Liver (tissue), 9 donors: ENCODE results near the gene VAV3. TPM values are rescaled to one million over a fixed set of nuclear protein-coding genes. Genes with fewer than 3 reads are reported as not detected.

ENCODE experiments used
- DNase-seq: peaks from one replicate; pipeline ENCODE4 v3.0.0-alpha.2; 2017; ENCODE audit warnings: low spot score
- H3K27ac ChIP-seq, 2 donors: one replicate each; pipeline ENCODE4 v1.7.0; 2013; ENCODE audit warnings: inconsistent platforms in 2 of 2, low read length in 2 of 2, control low read depth in 1 of 2, low read depth in 1 of 2, mild to moderate bottlenecking in 1 of 2
- H3K27me3 ChIP-seq, 4 donors: one replicate each; pipeline versions ENCODE4 v1.6.1 to v1.7.0; 2013; ENCODE audit warnings: low read length in 3 of 4, inconsistent platforms in 1 of 4, mild to moderate bottlenecking in 1 of 4, moderate library complexity in 1 of 4; ENCODE audit not compliant: control insufficient read depth in 4 of 4, insufficient read depth in 4 of 4
- H3K36me3 ChIP-seq, 4 donors: one replicate each; pipeline versions ENCODE4 v1.6.1 to v1.7.0; 2013; ENCODE audit warnings: low read length in 3 of 4, mild to moderate bottlenecking in 3 of 4, low read depth in 1 of 4, moderate library complexity in 1 of 4; ENCODE audit not compliant: control insufficient read depth in 4 of 4, insufficient read depth in 3 of 4
- H3K4me1 ChIP-seq, 4 donors: one replicate each; pipeline versions ENCODE4 v1.6.1 to v1.7.0; 2013; ENCODE audit warnings: low read length in 3 of 4, mild to moderate bottlenecking in 3 of 4, moderate library complexity in 1 of 4; ENCODE audit not compliant: control insufficient read depth in 4 of 4, insufficient read depth in 4 of 4
- H3K4me3 ChIP-seq, 3 donors: one replicate each; pipeline versions ENCODE4 v1.6.1 to v1.7.0; 2013; ENCODE audit warnings: low read length in 3 of 3, control low read depth in 1 of 3, low read depth in 1 of 3, mild to moderate bottlenecking in 1 of 3
- H3K9ac ChIP-seq, 2 donors: one replicate each; pipeline ENCODE4 v1.7.0; 2013; ENCODE audit warnings: low read length in 2 of 2, mild to moderate bottlenecking in 2 of 2, moderate library complexity in 2 of 2, control low read depth in 1 of 2, low read depth in 1 of 2
- H3K9me3 ChIP-seq, 4 donors: one replicate each; pipeline versions ENCODE4 v1.6.1 to v1.7.0; 2013; ENCODE audit warnings: low read length in 3 of 4; ENCODE audit not compliant: control insufficient read depth in 4 of 4
- ATF3 ChIP-seq: IDR thresholded peaks from 2 replicates; pipeline ENCODE4 v1.6.1; 2016; ENCODE audit warnings: antibody characterized with exemption
- CTCF ChIP-seq: fragments of 150-350 bp; IDR thresholded peaks from 2 replicates; pipeline ENCODE4 v1.5.1; 2017; ENCODE audit warnings: improper control_type of control experiment, low read depth, low read length; ENCODE audit not compliant: missing input control
- EGR1 ChIP-seq, 2 donors: IDR thresholded peaks; 2 replicates each; pipeline ENCODE4 v1.6.1; 2016 to 2018; ENCODE audit warnings: antibody characterized with exemption in 2 of 2, low read depth in 2 of 2
- FOXA1 ChIP-seq: IDR thresholded peaks from 2 replicates; pipeline ENCODE4 v1.6.1; 2016; ENCODE audit warnings: antibody characterized with exemption
- FOXA2 ChIP-seq: IDR thresholded peaks from 2 replicates; pipeline ENCODE4 v1.6.1; 2016; ENCODE audit warnings: antibody characterized with exemption
- GABPA ChIP-seq, 2 donors: IDR thresholded peaks in 1 of 2; conservative IDR thresholded peaks in 1 of 2; 2 replicates each; pipeline ENCODE4 v1.6.1; 2016; ENCODE audit warnings: antibody characterized with exemption in 2 of 2, mild to moderate bottlenecking in 1 of 2, moderate library complexity in 1 of 2
- HNF4A ChIP-seq, 2 donors: conservative IDR thresholded peaks; 2 replicates each; pipeline ENCODE4 v1.6.1; 2016; ENCODE audit warnings: antibody characterized with exemption in 2 of 2, mild to moderate bottlenecking in 2 of 2
- HNF4G ChIP-seq: IDR thresholded peaks from 2 replicates; pipeline ENCODE4 v1.6.1; 2016; ENCODE audit warnings: antibody characterized with exemption
- JUND ChIP-seq, 2 donors: IDR thresholded peaks; 2 replicates each; pipeline ENCODE4 v1.6.1; 2016; ENCODE audit warnings: antibody characterized with exemption in 2 of 2
- NR2F2 ChIP-seq: IDR thresholded peaks from 2 replicates; pipeline ENCODE4 v1.6.1; 2016; ENCODE audit warnings: antibody characterized with exemption
- RAD21 ChIP-seq, 2 donors: IDR thresholded peaks; 2 replicates each; pipeline ENCODE4 v1.6.1; 2016; ENCODE audit warnings: antibody characterized with exemption in 2 of 2, mild to moderate bottlenecking in 2 of 2
- RXRA ChIP-seq, 2 donors: IDR thresholded peaks; 2 replicates each; pipeline ENCODE4 v1.6.1; 2017 to 2018; ENCODE audit warnings: antibody characterized with exemption in 2 of 2, mild to moderate bottlenecking in 1 of 2
- SP1 ChIP-seq: IDR thresholded peaks from 2 replicates; pipeline ENCODE4 v1.6.1; 2018; ENCODE audit warnings: antibody characterized with exemption, mild to moderate bottlenecking
- TAF1 ChIP-seq: conservative IDR thresholded peaks from 2 replicates; pipeline ENCODE4 v1.6.1; 2016; ENCODE audit warnings: antibody characterized with exemption, mild to moderate bottlenecking
- YY1 ChIP-seq: IDR thresholded peaks from 2 replicates; pipeline ENCODE4 v1.6.1; 2016; ENCODE audit warnings: antibody characterized with exemption, mild to moderate bottlenecking
- WGBS: extraction: QIAGEN DNeasy Blood & Tissue Kit; methylation state at CpG from one replicate; pipeline ENCODE4 v1.1.7; 2013; 5-methylcytosine and 5-hydroxymethylcytosine counted together
- polyA plus RNA-seq, 2 donors: library from polyadenylated mRNA; stranded (reverse) in 1 of 2; unstranded in 1 of 2; fragments of 200-250 nt in 1 of 2; fragments of >200 nt in 1 of 2; fragmentation: Nextera tagmentation in 1 of 2; extraction: Ambion mirVana in 1 of 2; gene quantifications; one replicate each; pipeline versions ENCODE4 v1.2.1 to v1.2.3, GENCODE V29; 2013 to 2015
- total RNA-seq, 2 donors: library from RNA; depleted of rRNA; stranded (reverse); fragments of >200 nt; gene quantifications; one replicate each; pipeline ENCODE4 v1.2.3, GENCODE V29; 2014
- TF ChIP-seq, protein P1 (sequence below): IDR thresholded peaks from 2 replicates; pipeline ENCODE4 v1.6.1; 2016; ENCODE audit warnings: antibody characterized with exemption, mild to moderate bottlenecking
- TF ChIP-seq, protein P2 (sequence below): IDR thresholded peaks from 2 replicates; pipeline ENCODE4 v1.6.1; 2016; ENCODE audit warnings: antibody characterized with exemption
- TF ChIP-seq, protein P3 (sequence below): IDR thresholded peaks from 2 replicates; pipeline ENCODE4 v1.6.1; 2016; ENCODE audit warnings: antibody characterized with exemption
- donor health status: healthy.
- donor health status: healthy.
- donor health status: healthy.
- donor health status: healthy.
- donor health status: healthy.

Gene VAV3
- total and polyA plus RNA-seq, 4 donors, result 0.46 to 4.8 (median 2.7) TPM

DNA sequence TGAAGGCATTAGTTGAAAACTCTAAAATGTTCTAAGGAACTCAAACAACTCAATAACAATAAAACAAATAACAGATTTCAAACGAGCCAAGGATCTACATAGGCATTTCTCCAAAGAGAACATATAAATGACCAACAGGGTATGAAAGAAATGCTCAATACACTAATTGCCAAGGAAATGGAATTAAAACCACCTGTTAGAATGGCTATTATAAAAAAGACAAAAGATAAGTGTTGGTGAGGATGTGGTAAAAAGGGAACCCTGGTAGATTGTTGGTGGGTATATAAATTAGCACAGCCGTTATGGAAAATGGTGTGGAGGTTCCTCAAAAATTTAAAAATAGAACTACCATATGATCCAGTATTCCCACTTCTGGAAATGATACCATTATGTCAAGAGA, 9.1 kb upstream of the VAV3 start (continued):
- TF ChIP-seq, protein P1, sequence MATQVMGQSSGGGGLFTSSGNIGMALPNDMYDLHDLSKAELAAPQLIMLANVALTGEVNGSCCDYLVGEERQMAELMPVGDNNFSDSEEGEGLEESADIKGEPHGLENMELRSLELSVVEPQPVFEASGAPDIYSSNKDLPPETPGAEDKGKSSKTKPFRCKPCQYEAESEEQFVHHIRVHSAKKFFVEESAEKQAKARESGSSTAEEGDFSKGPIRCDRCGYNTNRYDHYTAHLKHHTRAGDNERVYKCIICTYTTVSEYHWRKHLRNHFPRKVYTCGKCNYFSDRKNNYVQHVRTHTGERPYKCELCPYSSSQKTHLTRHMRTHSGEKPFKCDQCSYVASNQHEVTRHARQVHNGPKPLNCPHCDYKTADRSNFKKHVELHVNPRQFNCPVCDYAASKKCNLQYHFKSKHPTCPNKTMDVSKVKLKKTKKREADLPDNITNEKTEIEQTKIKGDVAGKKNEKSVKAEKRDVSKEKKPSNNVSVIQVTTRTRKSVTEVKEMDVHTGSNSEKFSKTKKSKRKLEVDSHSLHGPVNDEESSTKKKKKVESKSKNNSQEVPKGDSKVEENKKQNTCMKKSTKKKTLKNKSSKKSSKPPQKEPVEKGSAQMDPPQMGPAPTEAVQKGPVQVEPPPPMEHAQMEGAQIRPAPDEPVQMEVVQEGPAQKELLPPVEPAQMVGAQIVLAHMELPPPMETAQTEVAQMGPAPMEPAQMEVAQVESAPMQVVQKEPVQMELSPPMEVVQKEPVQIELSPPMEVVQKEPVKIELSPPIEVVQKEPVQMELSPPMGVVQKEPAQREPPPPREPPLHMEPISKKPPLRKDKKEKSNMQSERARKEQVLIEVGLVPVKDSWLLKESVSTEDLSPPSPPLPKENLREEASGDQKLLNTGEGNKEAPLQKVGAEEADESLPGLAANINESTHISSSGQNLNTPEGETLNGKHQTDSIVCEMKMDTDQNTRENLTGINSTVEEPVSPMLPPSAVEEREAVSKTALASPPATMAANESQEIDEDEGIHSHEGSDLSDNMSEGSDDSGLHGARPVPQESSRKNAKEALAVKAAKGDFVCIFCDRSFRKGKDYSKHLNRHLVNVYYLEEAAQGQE, result no peak
- no peak for TF ChIP-seq EGR1 (IDR thresholded peaks at IDR 0.05; ENCODE audit: low read depth in 2 of 2)

DNA sequence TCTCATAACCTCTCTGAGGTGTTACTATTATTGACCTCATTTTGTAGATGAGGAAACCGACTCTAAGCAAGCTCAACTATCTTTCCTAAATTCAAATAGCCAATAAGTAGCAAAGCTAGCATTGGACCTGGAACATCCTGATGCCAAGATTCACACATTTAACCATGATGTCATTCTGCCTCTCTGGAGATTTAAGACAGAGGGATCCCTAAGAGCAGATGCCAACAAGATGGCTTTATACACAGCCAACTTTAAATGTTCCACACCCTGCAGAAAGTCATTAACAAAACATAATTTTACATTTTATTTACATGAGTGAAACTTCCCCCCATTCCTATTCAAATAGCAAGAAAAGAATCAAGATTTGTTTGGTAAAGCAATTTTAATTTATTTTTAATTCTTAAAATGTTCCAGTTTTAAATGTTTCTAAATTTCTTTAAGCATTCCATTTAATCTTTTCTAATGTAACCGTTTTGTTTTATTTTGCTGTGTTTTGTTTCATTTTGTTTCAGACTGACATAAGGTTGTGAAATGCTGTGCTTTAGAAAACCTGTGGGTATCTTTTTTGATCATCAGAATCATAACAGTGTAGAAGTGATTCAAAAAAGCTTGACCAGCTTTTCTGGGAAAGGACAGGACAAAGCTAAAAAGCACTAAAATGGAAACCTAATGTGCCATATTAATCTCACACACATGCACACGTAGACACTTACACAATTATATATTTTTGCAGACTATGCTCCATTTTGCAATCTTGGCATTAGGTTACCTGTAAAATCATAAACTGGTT, 7.6 kb upstream of the VAV3 start:
- Histone ChIP-seq H3K27me3 (no peaks in the 10 kb centered on the region), H3K4me3 (no peak overlapping the region), H3K27ac (no peak overlapping the region), H3K9me3 (no peaks in the 10 kb centered on the region), H3K4me1 (no peaks in the 10 kb centered on the region), H3K9ac (no peak overlapping the region), H3K36me3 (no peaks in the 10 kb centered on the region)
- WGBS, result 54% methylated on average over 3 of the region's 3 CpGs
- no peak for TF ChIP-seq ATF3
- no peak for TF ChIP-seq HNF4A (conservative IDR thresholded peaks at IDR 0.05)
- no peak for TF ChIP-seq SP1
- TF ChIP-seq, protein P2, sequence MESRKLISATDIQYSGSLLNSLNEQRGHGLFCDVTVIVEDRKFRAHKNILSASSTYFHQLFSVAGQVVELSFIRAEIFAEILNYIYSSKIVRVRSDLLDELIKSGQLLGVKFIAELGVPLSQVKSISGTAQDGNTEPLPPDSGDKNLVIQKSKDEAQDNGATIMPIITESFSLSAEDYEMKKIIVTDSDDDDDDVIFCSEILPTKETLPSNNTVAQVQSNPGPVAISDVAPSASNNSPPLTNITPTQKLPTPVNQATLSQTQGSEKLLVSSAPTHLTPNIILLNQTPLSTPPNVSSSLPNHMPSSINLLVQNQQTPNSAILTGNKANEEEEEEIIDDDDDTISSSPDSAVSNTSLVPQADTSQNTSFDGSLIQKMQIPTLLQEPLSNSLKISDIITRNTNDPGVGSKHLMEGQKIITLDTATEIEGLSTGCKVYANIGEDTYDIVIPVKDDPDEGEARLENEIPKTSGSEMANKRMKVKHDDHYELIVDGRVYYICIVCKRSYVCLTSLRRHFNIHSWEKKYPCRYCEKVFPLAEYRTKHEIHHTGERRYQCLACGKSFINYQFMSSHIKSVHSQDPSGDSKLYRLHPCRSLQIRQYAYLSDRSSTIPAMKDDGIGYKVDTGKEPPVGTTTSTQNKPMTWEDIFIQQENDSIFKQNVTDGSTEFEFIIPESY, result no peak
- TF ChIP-seq HNF4G, result no peak
- no peak for TF ChIP-seq RXRA (IDR thresholded peaks at IDR 0.05)
- no peak for TF ChIP-seq FOXA1
- no peak for TF ChIP-seq YY1
- no peak for TF ChIP-seq RAD21 (IDR thresholded peaks at IDR 0.05)
- TF ChIP-seq TAF1, result no peak
- TF ChIP-seq JUND (IDR thresholded peaks at IDR 0.05), result no peak
- TF ChIP-seq, protein P3, sequence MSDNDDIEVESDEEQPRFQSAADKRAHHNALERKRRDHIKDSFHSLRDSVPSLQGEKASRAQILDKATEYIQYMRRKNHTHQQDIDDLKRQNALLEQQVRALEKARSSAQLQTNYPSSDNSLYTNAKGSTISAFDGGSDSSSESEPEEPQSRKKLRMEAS, result no peak
- no peak for TF ChIP-seq FOXA2
- no peak for TF ChIP-seq CTCF
- no peak for TF ChIP-seq NR2F2
- no peak for TF ChIP-seq EGR1 (IDR thresholded peaks at IDR 0.05; ENCODE audit: low read depth in 2 of 2)
- TF ChIP-seq, protein P1, result no peak
- TF ChIP-seq GABPA (IDR thresholded peaks at IDR 0.05 in 1 of 2, conservative IDR thresholded peaks at IDR 0.05 in 1 of 2), result no peak
- DNase-seq, result no peak
